Femur (tissue), 1 donor: ENCODE data around the gene VPS16.

ENCODE experiments used
- DNase-seq: peaks from one replicate; pipeline ENCODE4 v3.0.0-alpha.2; 2017

VPS16 gene

DNA sequence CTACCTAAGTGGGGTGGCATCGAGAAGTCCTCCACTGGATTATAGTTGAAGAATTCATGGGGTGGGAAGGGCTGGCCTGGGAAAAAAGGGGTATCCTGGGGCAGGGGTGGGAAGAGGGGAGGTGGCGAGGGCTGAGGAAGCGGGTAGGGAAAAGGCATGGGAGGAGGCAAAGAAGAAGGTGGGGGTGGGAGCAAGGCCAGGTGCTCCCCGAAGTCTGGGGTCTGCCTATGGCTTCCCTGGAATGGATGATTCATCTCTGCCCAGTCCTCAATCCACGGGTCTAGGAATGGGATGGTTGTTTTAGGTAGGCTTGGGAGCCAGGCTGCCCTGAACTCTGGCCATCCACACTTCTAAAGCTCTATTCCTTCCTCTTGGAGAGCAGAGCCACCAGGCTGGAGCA is 4.5 kb upstream of the VPS16 start:
- DNase-seq, result no peak

DNA sequence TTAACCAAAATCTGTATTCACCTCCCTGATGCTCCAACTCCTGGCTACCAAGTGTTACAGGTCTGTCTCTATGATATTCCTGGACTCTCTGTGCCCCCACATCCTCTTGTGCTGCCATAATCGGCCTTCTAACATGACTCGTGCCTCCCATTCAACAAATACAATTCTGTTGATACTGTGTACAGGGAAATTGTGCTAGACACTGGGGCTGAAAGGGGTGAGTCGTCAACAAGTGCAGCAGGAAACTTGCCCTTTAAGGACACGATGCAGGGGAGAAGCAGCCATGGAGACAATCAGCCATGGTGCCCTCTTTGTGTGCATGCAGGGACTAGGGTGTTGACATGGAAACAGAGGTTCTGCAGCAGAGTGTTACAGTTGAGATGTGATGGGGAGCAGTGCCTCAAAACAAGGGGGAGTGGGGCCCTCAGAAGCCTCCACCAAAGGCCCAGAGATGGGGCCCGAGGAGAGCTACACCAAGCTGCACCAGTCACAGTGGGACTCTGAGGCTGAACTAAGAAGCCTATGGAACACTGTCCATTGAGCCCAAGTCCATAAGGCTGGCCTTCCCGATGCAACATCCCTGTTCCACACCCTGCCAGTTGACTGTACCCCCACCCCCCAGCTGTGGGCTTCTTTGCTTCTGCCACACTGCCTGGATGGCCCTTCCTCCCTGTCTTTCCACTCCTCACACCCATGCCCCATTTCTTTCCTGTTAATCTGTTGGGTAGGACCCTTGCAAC is 3.2 kb upstream of the VPS16 start:
- DNase-seq, result no peak

DNA sequence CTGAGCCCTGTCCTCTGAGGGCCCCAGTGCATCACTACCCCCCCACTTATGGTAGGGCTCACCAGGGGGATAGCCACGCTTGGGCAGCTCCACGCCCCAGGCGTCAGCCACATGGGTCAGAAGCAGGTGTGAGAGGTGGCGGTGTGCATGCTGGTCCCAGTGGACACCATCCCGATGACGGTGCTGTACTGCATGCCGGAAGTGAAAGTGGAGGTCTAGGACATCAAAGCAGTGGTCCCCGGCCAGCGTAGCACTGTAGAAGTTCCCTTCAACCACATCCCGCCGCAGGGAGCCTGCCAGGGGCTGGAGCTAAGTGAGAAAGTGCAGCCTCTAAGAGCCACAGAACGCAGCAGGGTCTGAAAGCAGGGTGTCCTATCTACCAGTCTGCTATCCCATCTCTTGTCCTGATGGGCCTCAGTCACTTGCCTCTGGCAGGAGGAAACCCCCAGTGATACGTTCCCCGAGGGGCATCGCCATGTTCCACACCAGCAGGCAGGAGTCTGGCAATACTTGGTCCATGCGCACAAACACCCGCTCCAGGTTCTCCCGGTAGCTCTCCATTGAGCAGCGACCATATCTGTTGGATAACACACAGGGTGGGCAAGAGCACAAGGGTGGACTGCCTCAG is 2.3 kb upstream of the VPS16 start:
- no peak for DNase-seq

DNA sequence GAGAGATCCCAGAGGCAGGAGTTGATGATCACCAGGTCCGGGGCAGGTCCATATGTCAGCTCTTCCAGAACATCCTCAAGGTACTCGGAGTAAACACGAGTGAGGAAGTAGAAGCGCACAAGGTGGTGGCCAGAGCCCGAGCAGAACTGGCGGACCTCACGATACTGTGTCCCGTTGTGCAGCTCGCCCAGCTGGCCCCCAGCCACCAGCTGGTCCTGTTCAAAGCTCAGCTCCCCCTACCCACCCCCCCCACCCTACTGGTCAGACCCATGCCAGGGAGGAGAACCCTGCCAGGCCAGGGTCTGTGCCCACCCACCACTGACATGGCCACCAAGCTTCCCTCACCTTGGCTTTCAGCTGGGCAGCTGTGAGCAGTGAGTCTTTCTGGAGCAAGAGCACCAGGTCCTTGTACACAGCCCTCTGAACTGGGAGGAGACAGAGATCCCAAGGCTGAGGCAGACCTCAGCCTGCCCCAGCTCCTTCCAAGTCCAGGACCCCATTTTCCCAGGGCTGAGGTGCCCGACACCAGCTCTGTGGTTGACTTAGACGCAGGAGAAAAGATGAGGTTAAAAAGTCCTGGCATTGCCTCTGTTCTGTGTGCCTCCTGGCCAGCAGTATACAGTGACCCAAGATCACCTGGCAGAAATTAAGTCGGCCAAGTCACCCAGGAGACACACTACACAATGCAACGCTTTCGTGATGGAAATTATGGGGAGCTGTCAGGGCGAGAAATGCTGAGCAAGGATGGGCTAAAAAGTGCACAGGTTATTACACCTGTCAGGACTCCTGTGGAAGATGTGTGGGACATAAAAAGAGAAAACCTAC is 1.5 kb upstream of the VPS16 start:
- no peak for DNase-seq

DNA sequence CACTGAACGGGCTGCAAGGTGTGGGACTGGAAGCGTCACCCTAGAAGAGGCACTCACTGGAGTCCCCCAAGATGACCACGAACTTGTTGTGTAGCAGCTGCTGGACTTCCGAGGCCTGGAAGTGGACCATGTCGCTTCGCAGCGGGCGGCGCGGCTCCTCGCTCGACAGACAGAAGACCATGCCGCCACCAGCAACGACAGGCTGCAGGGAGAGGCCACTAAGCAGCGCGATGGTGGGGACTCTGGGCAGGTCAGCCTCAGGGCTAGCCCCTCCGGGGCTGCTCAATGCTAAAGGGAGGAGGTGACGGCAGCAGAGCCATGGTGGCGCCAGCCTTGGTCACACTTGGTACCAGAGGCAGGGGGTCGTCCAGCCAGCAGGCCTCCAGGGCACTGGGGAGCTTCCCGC is 810 bp upstream of the VPS16 start:
- no peak for DNase-seq

DNA sequence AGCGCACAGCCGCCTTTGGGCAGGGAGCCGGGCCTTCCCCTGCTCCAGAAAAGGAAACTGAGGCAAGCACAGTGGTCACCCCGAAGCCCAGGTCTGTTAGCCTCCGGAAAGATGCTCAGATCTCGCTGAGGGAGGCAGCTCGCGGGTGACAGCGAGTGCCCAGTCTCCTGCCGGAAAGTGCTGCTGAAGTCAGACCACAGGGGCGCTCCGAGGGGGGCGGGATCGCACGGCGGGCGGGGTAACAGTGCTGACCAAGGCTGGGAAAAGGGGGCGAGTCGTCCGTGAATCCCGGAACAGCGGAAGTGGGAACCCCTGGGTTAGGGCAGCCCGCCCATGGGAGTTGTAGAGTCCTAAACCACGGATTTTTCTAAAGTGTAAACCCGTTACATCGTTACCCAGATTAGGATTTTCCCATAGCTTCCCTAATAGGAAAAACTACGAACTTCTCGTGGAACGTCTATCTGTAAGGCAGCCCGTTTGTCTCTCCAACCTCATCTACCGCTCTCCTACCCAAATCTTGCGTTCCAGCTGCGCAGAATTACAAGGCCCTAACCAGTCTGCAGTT is 504 bp downstream of the VPS16 start:
- peak; percentile 88 for DNase-seq

DNA sequence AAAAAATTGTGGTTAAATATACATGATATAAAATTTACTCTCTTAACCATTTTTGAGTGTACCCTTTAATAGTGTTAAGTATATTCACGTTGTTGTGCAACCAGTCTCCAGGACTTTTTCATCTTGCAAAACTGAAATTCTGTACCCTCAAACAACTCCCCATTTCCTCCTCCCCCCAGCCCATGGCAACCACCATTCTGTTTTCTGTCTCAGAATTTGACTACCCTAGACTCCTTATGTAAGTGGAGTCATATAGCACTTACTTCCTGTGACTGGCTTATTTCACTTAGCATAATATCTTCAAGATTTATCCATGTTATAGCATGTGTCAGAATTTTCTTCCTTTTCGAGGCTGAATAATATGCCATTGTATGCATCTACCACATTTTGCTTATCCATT is 5.1 kb downstream of the VPS16 start:
- DNase-seq, result no peak

DNA sequence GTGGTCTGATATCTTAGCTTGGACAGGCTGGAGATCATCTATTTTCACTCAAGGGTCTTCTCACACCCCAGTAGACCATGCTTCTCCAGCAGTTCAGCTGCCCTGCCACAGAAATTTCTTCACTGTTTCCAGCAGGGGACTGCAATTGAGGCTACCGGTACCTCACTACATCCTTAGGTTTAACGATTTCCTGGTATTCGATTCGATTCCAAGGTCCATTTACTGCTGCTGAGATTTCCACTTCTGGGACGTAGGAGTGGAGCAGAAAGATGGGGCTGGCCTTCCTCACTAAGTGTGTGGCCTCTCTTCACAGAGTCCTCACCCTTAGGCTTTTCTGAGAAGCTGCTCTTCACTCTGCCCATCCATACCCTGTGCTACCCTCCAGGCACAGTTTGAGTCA is 6.2 kb downstream of the VPS16 start:
- no peak for DNase-seq

DNA sequence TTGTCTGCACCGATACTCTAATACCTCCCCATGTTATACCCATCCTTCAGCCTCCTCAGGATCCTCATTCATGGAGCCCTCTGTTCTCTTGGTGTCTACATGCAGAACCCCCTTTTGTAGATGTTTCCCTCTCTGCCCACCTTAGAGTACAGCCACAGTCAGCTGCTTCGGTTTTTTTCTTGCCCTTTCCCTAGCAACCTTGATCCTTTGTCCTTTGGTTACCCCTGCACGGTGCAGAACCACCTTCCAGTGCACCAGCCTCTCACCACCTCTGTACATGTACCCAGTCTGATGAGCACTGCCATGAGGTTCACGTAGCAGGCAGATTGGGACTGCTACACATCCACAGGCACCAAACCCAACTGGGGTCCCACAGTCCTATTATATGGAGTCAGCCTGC is 7.3 kb downstream of the VPS16 start:
- DNase-seq, result no peak

DNA sequence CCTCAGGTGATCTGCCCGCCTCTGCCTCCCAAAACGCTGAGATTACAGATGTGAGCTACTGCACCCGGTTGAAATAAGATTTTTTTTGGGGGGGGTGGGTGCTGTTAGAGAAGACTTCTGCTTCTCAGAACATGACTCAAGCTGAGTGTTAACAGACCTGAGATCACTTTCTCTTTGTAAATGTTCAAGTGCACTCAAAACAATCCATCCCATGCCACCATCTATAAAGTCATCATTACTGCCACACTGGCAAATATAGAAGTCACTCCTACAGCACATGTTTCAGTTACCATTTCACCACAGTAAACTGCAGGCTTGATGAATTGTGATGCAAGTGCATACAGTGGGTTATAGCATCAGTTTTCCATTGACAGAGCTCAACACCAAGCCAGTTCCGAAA is 9.0 kb downstream of the VPS16 start:
- DNase-seq, result no peak

DNA sequence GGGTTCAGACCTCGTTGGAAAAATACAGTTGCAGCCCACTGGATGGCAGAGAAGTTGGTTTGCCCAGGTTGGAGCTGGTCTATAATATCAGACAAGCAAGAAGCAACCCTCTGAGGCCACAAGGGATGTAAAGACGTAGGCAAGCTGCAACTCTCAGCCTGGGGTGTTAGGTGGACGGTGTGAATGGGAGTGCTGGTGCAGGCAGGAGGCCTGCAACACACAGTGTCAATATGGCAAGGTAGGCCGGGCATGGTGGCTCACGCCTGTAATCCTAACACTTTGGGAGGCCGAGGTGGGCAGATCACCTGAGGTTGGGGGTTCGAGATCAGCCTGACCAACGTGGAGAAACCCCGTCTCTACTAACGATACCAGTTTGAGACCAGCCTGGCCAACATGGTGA is 10.5 kb downstream of the VPS16 start:
- DNase-seq, result no peak

DNA sequence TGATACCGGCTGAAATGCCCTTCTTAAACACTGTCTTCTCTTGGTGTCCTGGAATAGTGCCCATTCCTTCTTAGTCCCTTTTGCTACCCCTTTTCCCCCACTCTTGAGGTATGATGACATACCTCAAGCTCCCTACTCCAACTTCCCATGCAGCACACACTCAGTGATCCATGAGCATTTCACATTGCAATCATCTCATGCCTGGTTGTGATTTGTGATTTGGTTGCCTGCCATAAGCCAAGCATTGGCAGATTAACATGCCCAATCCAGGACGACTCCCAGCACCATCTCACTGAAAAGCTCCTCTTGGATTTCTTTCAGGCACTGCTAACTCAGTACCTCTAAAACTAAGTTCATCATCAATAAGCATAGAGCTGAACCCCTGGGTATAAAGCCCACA is 18.0 kb downstream of the VPS16 start:
- no peak for DNase-seq

DNA sequence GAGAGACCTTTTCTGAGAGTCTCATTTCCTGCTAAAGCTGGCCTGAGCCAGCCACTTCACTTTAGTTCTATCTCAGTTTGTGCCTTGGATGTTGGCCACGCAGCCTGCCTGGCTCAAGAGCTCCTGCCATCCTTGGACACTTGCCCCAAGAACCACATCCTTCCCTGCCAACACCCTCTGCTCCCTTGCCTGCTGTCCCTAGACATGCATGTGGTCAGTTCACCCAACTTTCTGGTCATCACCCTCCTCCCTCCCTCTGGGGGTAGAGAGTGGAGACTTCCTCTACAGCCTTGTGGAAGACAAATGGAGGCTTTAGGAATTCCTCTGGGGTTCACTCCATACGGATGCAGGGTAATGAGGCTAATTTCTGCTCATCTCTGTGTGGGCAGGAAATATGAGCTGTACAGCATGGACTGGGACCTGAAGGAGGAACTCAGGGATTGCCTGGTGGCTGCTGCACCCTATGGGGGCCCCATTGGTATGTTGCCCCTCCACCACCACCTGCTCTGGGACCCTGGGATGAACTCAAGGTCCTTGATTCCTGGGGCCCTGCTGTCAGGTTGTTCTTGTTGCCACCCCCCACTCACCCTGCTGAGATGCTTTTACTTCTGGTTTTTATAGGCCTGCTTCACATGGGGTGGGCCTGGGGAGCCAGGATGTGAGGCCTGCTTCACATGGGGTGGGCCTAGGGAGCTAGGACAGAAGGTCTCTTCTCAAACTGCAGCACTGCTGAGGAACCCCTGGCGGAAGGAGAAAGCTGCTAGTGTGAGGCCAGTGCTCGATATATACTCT is 19.0 kb downstream of the VPS16 start:
- DNase-seq, result peak; percentile 51

DNA sequence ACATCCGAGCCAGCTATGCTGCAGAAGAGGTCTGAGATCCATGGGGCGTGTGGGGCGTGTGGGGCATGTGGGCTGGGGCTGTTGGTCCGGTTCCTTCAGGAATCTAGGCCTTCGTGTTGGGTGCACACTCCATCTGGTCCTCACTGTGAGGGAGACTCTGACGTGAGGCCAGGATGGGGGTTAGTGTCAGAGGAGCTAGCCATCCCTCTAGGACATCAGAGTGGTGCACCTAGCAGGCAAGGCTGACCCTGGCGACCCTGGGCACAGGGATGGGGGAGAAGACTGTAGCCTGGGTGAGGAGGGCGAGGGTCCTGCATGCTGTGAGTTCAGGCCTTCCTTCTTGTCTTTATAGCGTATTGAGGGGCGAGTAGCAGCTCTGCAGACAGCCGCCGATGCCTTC is 24.1 kb downstream of the VPS16 start:
- DNase-seq, result no peak

DNA sequence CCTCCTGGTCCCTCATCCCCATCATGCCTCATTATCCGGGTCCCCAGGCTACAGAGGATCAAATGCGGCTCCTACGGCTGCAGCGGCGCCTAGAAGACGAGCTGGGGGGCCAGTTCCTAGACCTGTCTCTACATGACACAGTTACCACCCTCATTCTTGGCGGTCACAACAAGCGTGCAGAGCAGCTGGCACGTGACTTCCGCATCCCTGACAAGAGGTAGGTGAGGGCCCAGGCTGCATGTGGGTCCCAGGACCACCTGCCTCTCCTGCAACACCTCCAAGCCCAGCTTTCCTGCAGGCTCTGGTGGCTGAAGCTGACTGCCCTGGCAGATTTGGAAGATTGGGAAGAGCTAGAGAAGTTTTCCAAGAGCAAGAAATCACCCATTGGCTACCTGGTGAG is 24.6 kb downstream of the VPS16 start:
- no peak for DNase-seq

DNA sequence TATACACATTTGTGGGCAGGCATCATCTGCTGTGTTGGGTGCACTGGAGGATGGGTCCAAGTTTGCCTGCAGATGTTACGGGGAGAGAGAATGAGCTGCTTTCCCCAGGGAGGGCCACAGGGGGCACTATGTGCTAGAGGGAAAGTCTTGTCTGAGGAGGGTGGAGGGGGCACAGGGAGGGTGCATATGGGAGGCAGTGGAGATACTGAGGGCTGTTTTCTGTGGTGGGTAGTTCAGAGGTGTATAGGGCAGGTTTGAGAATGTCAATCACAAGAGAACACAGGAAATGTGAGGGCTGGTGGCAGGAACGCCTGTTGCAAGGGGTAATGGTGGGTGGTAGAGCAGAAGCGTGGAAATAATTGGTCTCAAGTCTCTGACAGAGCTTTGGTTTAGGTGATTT is 25.1 kb downstream of the VPS16 start:
- no peak for DNase-seq

DNA sequence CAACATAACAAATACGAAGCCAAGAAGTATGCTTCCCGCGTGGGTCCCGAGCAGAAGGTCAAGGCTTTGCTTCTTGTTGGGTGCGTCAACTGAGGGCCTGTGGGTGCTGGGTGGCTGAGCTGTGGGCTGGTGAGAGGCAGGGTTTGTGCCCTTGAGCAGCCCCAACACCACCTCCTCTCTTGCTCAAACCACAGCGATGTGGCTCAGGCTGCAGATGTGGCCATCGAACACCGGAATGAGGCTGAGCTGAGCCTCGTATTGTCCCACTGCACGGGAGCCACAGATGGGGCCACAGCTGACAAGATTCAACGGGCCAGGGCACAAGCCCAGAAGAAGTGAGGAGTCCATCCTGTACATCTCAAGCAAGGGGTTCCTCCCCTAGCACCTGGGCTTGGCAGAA is 25.7 kb downstream of the VPS16 start:
- no peak for DNase-seq

DNA sequence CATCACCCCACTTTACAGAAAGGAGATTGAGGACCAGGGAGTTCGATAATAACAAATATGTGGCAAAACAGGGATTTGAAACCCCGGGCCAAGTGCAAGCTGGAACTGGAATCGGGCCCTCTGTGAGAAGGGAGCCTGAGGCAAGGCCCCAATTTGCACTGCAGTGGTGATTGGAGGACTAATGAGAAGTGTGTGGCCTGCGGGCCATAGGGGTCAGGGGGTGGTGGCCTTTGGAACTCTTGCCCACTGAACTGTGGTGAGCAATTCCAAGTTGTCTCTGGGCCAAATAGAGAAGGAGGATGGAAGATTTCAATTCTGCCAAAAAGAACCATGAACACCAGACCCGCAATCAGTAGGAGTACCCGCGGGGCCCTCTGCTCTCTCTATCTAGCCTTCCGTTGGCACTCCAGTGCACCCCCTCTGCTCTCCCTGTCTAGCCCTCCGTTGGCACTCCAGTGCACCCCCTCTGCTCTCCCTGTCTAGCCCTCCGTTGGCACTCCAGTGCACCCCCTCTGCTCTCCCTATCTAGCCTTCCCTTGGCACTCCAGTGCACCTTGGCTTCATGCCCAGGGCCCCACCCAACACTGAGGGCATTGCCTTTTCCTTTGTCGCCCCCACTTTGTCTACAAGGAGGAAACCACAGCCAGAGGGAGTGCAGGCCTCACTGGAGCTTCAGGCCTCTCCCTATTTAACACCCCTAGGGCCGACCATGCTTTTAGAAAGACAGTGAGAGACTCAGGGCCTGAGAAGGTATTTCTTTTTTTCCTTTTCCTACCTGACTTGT is 26.7 kb downstream of the VPS16 start:
- DNase-seq, result no peak

DNA sequence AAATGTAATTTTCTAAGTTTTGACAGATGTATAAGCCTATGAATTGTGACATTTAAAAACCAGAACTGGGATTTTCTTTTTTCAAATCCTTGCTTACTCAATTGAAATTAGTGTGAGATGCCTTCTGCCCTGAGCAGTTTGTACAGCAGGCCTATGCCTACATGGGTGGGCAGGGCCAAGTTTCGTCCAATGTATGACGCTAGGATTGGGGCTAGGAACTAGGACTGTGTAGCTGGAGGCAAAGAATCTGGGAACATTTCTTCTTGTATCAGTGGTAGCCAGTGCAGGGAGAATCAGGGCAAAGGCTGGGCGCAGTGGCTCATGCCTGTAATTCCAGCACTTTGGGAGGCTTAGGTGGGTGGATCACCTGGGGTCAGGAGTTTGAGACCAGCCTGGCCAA is 28.8 kb downstream of the VPS16 start:
- DNase-seq, result no peak

DNA sequence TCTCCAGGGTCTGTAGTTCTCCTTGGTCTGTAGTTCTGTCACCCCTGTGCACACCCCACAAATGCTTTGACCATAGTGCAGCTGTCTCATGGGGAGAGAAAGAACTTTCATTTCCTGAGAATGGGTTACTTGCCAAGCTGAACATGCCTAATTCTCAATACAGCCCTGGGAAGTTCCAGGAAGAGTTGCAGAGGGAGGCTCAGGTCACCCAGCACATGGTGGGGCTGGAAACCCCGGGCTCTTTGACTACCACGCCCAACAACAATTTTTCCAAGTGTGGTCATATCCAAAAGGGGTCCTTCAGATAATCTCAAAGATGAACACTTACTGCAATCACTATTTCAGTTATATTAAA is 30.5 kb downstream of the VPS16 start:
- DNase-seq, result peak; percentile 62

DNA sequence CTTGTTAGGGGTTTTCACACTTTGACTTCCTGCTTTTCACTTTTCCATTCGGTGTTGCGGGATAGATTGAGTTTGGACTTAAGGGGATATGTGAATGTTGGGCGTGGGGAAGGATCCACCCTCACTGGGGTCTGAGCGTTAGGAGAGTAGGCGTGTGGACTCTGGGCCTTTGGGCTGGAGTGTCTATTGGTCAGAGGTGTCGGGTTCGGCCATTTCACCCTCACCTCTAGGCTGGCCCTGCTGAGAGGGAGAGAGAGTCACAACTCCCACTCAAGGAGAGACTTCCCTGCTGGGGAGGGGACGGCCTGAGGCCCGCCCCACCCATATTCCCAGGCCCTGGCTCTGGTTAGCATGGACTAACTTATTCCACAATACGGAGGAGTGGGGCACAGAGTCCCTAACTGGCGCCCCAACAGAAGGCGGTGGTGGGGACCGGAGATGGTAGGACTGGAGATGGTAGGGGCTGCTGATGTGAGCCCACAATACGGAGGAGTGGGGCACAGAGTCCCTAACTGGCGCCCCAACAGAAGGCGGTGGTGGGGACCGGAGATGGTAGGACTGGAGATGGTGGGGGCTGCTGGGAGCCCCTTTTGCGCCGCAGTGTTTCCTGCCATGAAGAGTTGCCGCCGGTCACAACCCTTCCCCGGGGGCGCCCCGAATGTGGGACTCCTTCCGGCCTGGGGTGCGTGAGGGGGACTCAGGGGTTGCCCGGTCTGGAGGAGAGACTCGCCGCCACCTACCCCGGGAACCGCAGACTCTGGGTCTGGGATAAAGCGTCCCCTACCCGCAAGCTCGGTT is 31.3 kb downstream of the VPS16 start:
- DNase-seq, result no peak
